Left kidney (tissue), 2 donors: ENCODE measurements around the gene KIAA1614. TPM values are rescaled to one million over a fixed set of nuclear protein-coding genes. Genes with fewer than 3 reads are reported as not detected.
"Not testable (repeated sequence)": the region's sequence is repeated elsewhere in the genome, so short reads cannot be mapped to it uniquely, and the experiment has no call there.

Source experiments
- DNase-seq: peaks from one replicate; pipeline ENCODE4 v3.0.0-alpha.2; 2013
- polyA plus RNA-seq: library from polyadenylated mRNA; unstranded; fragments of 120-200 nt; gene quantifications from one replicate; pipeline ENCODE4 v1.2.1, GENCODE V29; 2013; ENCODE audit not compliant: insufficient read length

KIAA1614 gene
- polyA plus RNA-seq, 1 donor: 7.2 TPM

DNA sequence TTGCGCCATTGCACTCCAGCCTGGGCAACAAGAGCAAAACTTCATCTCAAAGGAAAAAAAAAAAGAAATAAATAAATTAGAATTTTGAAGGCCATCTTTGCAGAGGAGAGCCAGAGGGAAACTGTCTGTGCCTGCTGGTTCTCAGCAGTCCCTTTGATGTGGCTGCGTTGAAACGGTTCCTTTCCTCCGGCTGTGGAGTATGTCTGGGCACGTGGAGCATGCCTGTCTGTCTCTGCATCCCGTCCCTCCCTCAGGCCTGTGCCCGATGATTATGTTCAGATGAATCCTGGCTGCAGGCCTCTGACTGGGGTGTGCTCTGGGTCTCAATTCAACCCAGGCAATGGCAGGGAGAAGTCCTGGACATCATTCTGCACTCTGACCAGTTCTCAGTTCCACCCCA lies 33.4 kb downstream of the KIAA1614 start:
- DNase-seq: no peak

GRCh38 chr1:180946541-180947498 lies 34.1 kb downstream of the KIAA1614 start:
- no peak for DNase-seq

DNA sequence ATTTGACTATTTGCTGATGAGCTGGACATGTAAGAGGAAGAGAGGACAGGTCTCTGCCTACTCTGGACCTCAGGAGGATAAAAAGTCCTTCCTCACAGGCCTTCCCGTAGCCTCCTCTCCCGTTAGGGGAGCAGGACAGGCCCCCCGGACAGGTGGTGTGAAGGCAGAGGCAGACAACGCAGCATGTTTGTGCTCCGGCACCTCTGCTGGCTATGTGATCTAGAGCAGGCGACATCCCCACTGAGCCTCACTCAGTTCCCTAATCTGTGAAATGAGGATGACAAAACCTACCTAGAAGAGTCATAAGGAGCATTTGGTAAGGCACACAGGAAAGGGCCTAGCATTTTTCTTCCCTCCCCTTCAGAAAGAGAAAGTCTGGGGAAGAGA lies 34.8 kb downstream of the KIAA1614 start:
- DNase-seq: no peak

DNA sequence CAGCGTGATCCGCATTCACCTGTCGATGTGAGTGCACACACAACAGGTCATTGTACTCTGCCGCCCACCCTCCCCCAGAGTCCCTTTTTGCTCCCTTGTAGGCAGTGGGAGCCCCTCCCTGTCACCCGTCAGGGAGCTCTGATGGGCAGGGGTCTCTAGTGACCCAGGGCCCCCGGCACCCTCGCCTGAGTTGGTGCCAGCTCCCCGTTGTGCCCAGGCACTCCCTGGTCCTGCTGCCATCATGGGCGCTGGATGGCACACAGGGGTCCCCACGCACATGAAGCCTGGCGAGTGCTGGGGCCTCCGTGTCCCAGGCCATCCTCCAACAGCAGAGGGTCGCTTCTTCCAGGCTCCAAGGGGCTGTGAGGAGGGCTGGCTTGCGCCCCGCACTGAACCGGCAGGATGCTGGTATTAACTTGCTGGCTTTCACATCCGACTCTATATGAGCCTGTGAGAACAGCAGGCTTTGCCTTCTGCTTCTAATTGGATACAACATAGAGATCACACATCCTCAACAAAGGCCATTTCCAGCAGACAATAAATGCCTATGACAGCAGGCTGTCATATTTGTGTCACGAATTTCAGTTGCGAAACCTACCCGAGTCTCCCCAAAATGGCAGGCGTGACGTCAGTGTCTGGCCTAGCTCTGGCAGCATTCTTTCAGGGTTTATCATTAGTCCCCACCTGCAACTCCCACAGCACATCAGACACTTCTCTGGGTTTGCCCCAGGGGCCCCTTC lies 35.4 kb downstream of the KIAA1614 start:
- DNase-seq: no peak

DNA sequence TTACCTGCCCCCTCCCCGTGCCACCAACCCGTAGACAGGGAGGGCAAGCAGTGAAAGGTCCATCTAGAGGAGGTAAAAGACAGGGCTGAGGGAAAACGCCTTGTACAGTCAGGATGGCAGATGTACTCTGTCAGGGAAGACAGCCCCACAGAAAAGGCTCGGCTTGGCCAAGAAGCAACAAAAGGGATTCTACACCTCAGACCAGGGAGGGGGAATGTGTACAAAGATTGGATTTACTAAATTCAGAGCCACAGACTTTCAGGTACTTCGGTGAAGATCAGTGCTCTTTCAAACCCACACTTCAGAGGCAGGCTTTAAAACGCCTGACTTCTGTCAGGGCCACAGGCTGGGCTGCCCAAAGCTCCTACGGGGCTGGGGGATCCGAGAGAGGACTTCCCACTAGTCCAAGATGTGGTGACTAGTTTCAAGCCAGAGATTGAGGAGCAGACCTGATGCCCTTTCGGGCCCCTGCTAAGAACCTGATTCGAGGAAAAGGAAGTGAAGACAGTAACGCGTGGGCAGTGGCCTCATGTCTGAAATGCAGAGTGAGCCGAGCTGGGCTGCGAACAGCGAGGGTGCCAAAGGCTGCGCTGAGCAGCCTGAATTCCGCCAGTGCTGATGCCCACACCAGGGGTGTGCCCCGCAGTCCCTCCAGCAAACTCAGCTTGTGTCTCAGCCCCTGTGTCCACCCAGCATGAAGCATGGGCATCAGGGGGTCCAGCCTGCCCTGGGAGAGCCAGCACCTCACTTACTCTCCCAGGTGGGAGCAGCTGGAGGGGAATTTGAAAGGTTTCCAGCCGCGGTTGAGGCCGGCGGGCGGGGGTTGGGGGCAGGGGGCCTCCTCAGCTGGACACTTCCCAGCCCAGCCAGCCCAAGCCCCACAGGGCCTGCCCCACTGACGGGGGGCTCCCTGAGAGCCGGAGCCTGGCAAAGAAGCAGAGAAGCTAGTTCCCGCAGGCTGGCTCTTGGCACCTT lies 36.2 kb downstream of the KIAA1614 start:
- no peak for DNase-seq

- DNase-seq: no peak
These were observed 36.9 kb downstream of the KIAA1614 start for GRCh38 chr1:180949616-180950000.

DNA sequence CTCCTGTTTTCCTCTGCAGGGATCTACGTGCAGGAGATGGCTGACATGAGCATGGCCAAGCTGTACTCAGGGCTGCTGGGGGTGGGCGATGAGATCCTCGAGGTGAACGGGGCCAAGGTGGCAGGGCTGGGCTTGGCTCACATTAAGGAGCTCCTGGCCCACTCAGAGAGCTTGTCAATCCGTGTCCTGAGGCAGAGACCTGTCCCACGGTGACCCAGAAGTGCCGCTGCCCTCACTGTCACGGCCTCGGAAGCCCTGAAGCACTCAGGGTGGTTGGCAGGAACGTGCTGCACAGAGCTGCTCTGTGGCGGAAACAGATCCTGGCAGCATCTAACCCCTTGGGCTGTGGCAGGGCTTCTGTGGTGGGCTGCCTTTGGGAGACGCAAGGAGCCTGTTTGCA lies 37.6 kb downstream of the KIAA1614 start:
- DNase-seq: no peak

GRCh38 chr1:180951186-180951745 lies 38.6 kb downstream of the KIAA1614 start:
- DNase-seq: no peak

DNA sequence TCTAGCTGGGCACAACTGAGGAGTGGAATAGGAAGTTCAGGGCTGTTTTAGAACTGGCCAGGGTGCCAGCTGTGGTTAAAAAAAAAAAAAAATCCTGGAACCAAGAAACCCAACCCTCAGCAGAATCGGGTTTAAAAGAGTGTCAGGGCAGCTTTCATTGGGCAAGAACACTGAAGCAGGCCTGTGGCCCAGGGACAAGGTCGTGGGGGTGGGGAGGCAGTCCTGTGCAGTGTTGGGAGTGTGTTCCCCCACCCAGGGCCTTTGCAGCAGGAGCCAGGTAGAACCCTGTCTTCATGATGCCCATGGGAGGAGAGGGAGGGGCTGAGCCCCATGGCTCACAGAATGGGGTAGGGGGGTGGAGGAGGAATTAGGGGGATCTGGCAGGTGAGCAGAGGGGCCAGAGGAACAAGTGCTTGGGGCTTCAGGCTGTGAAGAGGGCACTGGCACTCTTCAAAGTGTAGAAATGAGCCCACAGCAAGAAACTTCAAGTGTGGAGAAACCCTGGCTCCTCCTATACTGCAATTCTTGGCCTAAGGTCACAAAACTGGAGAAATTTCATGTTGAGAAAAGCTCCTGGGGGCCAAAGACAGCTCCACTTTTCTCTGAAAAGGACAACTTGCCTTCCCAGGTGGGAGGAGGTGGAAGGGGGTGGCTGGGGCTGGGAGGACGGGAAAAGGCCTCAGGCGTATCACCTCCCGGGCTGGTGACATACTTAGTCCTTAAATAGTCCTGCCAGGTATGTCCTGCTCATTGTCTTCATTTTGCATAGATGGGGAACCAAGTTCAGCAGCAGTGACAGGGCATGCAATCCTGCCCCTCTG lies 39.3 kb downstream of the KIAA1614 start:
- no peak for DNase-seq

- DNase-seq: no peak
These were observed 39.9 kb downstream of the KIAA1614 start for GRCh38 chr1:180952657-180953013.

DNA sequence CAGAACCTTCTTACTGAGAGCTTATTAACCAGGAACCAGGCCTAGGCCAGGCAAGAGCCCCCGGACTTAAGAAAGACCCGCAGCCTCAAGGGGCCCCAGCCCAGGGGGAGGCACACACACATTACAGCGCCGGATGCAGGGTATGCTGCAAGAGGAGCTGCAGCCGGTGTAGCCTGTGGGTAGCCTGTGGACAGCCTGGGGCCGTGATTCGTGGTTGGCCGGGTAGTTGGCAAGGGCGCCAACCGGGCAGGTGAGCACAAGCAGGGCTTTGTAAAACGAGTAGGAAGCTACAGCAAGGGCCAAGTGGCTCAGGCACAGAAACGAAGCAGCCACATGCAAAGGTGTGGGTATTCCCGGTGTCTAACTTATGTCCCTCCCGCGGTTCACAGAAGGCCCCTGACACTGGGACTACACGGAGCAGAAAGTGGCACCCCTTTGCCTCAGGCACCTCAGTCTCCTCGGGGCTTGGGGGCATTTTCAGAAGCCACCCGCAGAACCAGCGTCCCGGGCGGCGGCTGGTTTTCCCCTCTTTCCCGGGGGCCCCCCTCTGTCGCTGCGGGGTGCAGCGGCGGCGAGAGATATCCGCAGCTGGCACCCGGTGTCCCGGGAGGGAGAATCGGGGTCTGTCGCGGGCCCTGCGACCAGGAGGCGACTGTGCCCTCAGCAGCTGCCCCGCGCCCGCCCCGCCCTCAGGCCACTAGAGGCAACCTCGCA lies 40.8 kb downstream of the KIAA1614 start:
- no peak for DNase-seq

- no peak for DNase-seq
These were observed 41.5 kb downstream of the KIAA1614 start for GRCh38 chr1:180954005-180954800.

DNA sequence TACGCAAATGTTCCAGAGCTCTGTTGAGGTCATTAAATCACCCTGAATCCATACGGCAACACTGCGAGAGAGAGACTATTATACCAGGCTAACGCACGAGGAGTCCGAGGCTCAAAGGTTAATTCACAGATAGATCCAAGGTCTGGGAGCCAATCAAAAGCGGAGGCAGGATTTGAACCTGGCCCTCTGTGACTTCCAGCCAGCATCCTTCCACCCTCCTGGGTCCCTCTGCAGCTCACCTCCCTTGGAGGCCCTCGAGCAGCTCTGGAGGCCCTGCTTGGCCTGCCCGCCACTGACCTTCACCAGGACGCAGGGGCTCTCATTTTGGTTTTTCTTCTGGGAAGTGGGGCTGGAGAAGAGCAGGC lies 42.1 kb downstream of the KIAA1614 start:
- DNase-seq: no peak

DNA sequence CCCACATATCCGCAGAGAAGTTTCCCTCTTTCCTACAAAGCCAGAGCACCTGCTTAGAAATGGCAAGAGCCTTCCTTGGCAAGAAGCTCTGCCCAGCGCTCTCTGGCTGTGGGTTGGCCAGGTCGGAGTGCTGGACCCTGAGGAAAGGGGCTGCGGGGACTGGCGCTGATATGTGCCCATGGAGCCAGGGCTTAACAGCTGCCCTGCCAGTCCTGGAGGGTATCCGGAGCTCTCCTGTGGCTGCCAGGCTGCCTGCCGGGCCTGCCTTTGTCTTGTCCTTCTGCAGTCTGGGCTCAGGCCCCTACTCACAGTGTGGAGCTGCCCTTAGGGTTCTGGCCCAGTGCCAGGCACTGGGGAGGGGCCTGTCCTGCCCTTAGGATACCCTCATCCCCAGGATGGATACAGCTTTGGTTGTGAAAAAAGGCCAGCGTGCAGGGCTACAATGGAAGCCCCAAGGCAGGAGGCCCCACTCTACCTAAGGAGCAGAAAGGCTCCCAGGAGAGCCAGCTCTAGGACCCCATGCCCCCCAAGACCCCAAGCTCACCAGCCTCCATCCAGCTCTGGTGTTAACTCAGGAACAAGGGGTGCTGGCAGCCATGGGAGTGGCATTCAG lies 43.4 kb downstream of the KIAA1614 start:
- DNase-seq: no peak

GRCh38 chr1:180959620-180960019 lies 46.9 kb downstream of the KIAA1614 start:
- not testable (repeated sequence) for DNase-seq

GRCh38 chr1:180961622-180962021 lies 48.9 kb downstream of the KIAA1614 start:
- DNase-seq: no peak

DNA sequence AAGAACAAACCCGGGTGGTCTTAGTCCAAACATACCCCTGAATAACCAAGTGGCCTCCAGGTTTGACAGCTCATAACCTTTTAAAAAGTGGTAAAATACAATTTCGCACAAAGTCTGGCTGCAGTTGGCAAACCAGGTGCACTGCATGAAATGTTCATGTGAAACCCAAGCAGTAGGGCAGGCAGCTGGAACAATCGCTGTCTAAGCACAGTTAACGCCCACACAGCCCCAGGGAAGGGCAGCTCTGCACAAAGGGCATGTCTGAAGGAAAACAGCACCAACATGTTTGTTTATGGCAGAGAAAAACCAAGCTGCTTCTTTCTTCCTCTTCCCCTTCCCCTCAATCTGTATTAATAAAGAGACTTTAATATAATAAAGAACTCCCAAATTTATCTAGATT lies 49.5 kb downstream of the KIAA1614 start:
- no peak for DNase-seq

DNA sequence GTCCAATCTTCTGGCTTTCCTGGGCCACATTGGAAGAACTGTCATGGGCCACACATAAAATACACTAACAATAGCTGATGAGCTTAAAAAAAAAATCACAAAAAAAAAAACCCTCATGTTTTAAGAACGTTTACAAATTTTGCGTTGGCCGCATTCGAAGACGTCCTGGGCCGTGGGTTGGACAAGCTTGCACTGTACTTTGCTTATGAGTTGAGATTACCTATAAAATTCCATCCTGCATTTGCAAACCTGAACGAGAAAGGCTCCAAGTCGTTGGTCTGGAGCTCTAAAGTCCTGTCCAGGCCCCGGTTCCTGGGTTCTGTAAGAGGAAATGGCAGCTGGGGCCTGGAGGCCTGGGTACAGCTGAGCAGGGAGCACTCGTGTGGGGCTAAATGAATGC lies 51.4 kb downstream of the KIAA1614 start:
- no peak for DNase-seq

GRCh38 chr1:180964595-180964994 lies 51.9 kb downstream of the KIAA1614 start:
- DNase-seq: no peak
